VCaP (cell line): ENCODE measurements around the gene KIF6.

Source experiments
- H3K27ac ChIP-seq: fragments of 450-650 bp; 2 replicates; pipeline ENCODE4 v1.5.1; 2017
- CTCF ChIP-seq: fragments of 450-650 bp; conservative IDR thresholded peaks from 2 replicates; pipeline ENCODE4 v1.5.1; 2017; ENCODE audit warnings: mild to moderate bottlenecking, moderate library complexity

KIF6 gene

GRCh38 chr6:39590871-39591393 is 134.3 kb downstream of the KIF6 start:
- no peak for TF ChIP-seq CTCF
- H3K27ac ChIP-seq, result no peak overlapping the region

GRCh38 chr6:39587080-39587479 is 138.1 kb downstream of the KIF6 start:
- TF ChIP-seq CTCF, result no peak
- no peak overlapping the region for H3K27ac ChIP-seq

GRCh38 chr6:39585641-39586040 is 139.6 kb downstream of the KIF6 start:
- no peak overlapping the region for H3K27ac ChIP-seq
- no peak for TF ChIP-seq CTCF

GRCh38 chr6:39577446-39578165 is 147.6 kb downstream of the KIF6 start:
- no peak for TF ChIP-seq CTCF
- H3K27ac ChIP-seq, result no peak overlapping the region

GRCh38 chr6:39576556-39577303 is 148.5 kb downstream of the KIF6 start:
- TF ChIP-seq CTCF, result no peak
- H3K27ac ChIP-seq, result no peak overlapping the region

GRCh38 chr6:39574991-39575390 is 150.2 kb downstream of the KIF6 start:
- H3K27ac ChIP-seq, result no peak overlapping the region
- TF ChIP-seq CTCF, result no peak

- no peak overlapping the region for H3K27ac ChIP-seq
- no peak for TF ChIP-seq CTCF
Measured at GRCh38 chr6:39573541-39573940, 151.7 kb downstream of the KIF6 start.
